Measurements from ENCODE around the gene TMBIM1.

Gene TMBIM1

GRCh38 chr2:218284106-218284811, 8.0 kb downstream of the TMBIM1 start:
- H3K9me3 Mint-ChIP-seq = no peaks in the 10 kb centered on the region
- no peak for DNase-seq
- H3K27ac Mint-ChIP-seq = no peak overlapping the region
- no peaks in the 10 kb centered on the region for H3K27me3 Mint-ChIP-seq (ENCODE audit: low read depth, poor library complexity)
- TF ChIP-seq CTCF (IDR thresholded peaks at IDR 0.05) = no peak
- no peaks in the 10 kb centered on the region for H3K36me3 Mint-ChIP-seq (ENCODE audit: low read depth)
- H3K4me1 Mint-ChIP-seq = peaks cover 55% of the 10 kb centered on the region
- no peak overlapping the region for H3K4me3 Mint-ChIP-seq

GRCh38 chr2:218282173-218282991, 9.9 kb downstream of the TMBIM1 start:
- Mint-ChIP-seq H3K27me3 (ENCODE audit: low read depth, poor library complexity) (no peaks in the 10 kb centered on the region), H3K4me1 (peaks cover 43% of the 10 kb centered on the region), H3K9me3 (no peaks in the 10 kb centered on the region), H3K4me3 (no peak overlapping the region), H3K27ac (peak overlapping the region; percentile 89), H3K36me3 (ENCODE audit: low read depth) (no peaks in the 10 kb centered on the region)
- no peak for DNase-seq
- no peak for TF ChIP-seq CTCF (IDR thresholded peaks at IDR 0.05)

GRCh38 chr2:218281449-218281848, 10.9 kb downstream of the TMBIM1 start:
- DNase-seq = no peak
- Mint-ChIP-seq H3K36me3 (ENCODE audit: low read depth) (no peaks in the 10 kb centered on the region), H3K27ac (peak overlapping the region; percentile 76), H3K27me3 (ENCODE audit: low read depth, poor library complexity) (no peaks in the 10 kb centered on the region), H3K4me1 (peaks cover 33% of the 10 kb centered on the region), H3K9me3 (no peaks in the 10 kb centered on the region), H3K4me3 (no peak overlapping the region)
- TF ChIP-seq CTCF (IDR thresholded peaks at IDR 0.05) = no peak

- DNase-seq = no peak
- TF ChIP-seq CTCF (IDR thresholded peaks at IDR 0.05) = no peak
- no peak overlapping the region for H3K4me3 Mint-ChIP-seq
- H3K9me3 Mint-ChIP-seq = no peaks in the 10 kb centered on the region
- H3K4me1 Mint-ChIP-seq = peaks cover 22% of the 10 kb centered on the region
- no peaks in the 10 kb centered on the region for H3K27me3 Mint-ChIP-seq (ENCODE audit: low read depth, poor library complexity)
- H3K27ac Mint-ChIP-seq = no peak overlapping the region
- H3K36me3 Mint-ChIP-seq (ENCODE audit: low read depth) = no peaks in the 10 kb centered on the region
Observed at GRCh38 chr2:218280260-218280870, 11.9 kb downstream of the TMBIM1 start.

- TF ChIP-seq CTCF (IDR thresholded peaks at IDR 0.05) = no peak
- Mint-ChIP-seq H3K36me3 (ENCODE audit: low read depth) (peaks cover 10% of the 10 kb centered on the region), H3K9me3 (no peaks in the 10 kb centered on the region), H3K4me1 (peaks cover 18% of the 10 kb centered on the region), H3K27me3 (ENCODE audit: low read depth, poor library complexity) (no peaks in the 10 kb centered on the region), H3K27ac (no peak overlapping the region), H3K4me3 (no peak overlapping the region)
- no peak for DNase-seq
Observed at GRCh38 chr2:218278531-218279360, 13.6 kb downstream of the TMBIM1 start.

All from nephron progenitor cell (in vitro differentiated cells).